Measurements from ENCODE around the gene MRI1. TPM values are rescaled to one million over a fixed set of nuclear protein-coding genes. Genes with fewer than 3 reads are reported as not detected.

Gene MRI1
- total RNA-seq, 1 donor from 2014 or later: 28.7 TPM

GRCh38 chr19:13804830-13805683 lies 40.7 kb downstream of the MRI1 start:
- no peaks in the 10 kb centered on the region for H3K9me3 Mint-ChIP-seq
- H3K4me1 Mint-ChIP-seq: no peaks in the 10 kb centered on the region
- peaks cover 26% of the 10 kb centered on the region for H3K36me3 Mint-ChIP-seq
- H3K27ac Mint-ChIP-seq: no peak overlapping the region
- TF ChIP-seq CTCF (IDR thresholded peaks at IDR 0.05; ENCODE audit: unreplicated experiment): no peak
- no peak overlapping the region for H3K4me3 Mint-ChIP-seq
- H3K27me3 Mint-ChIP-seq (ENCODE audit: low read depth): no peaks in the 10 kb centered on the region
- no peak for DNase-seq (ENCODE audit: low spot score in 2 of 2, unreplicated experiment in 2 of 2)

DNA sequence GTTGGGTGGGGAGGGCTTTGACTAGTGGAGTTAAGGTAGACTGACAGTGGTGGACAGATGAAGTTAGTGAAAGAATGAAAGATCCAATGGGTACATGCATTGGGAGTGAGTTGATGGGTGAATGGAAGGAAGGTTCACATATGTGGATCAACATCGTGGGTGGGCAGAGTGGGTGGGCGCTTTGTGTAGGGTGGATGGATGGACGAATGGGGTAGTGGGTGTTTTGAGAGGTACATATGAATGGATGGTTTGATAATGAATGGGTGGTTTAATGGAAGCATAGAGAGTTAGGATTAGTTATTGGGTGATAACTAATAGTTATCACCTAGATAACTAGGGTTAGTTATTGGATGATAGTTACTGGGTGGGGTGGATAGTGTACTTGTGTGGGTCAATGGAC lies 42.4 kb downstream of the MRI1 start:
- H3K27ac Mint-ChIP-seq: no peak overlapping the region
- no peak overlapping the region for H3K4me3 Mint-ChIP-seq
- no peaks in the 10 kb centered on the region for H3K9me3 Mint-ChIP-seq
- no peak for DNase-seq (ENCODE audit: low spot score in 2 of 2, unreplicated experiment in 2 of 2)
- no peak for TF ChIP-seq CTCF (IDR thresholded peaks at IDR 0.05; ENCODE audit: unreplicated experiment)
- H3K4me1 Mint-ChIP-seq: no peaks in the 10 kb centered on the region
- H3K36me3 Mint-ChIP-seq: peaks cover 19% of the 10 kb centered on the region
- H3K27me3 Mint-ChIP-seq (ENCODE audit: low read depth): no peaks in the 10 kb centered on the region

GRCh38 chr19:13807421-13808021 lies 43.2 kb downstream of the MRI1 start:
- no peak for TF ChIP-seq CTCF (IDR thresholded peaks at IDR 0.05; ENCODE audit: unreplicated experiment)
- no peak overlapping the region for H3K27ac Mint-ChIP-seq
- peaks cover 19% of the 10 kb centered on the region for H3K36me3 Mint-ChIP-seq
- no peaks in the 10 kb centered on the region for H3K4me1 Mint-ChIP-seq
- no peaks in the 10 kb centered on the region for H3K9me3 Mint-ChIP-seq
- H3K4me3 Mint-ChIP-seq: no peak overlapping the region
- H3K27me3 Mint-ChIP-seq (ENCODE audit: low read depth): no peaks in the 10 kb centered on the region
- DNase-seq (ENCODE audit: low spot score in 2 of 2, unreplicated experiment in 2 of 2): no peak

DNA sequence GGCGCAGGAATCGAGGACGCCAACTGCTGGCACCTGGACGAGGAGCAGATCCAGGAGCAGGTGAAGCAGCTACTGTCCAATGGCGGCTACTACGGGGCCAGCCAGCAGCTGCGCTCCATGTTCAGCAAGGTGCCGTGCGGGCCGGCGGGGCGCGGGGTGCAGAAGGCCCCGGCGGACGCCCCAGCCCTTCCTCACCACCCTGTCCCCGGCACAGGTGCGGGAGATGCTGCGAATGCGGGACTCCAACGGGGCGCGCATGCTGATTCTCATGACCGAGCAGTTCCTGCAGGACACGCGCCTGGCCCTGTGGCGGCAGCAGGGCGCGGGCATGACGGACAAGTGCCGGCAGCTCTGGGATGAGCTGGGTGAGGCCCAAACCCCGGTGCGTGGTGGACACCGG lies 44.5 kb downstream of the MRI1 start:
- Mint-ChIP-seq H3K9me3 (no peaks in the 10 kb centered on the region), H3K4me1 (no peaks in the 10 kb centered on the region), H3K36me3 (peaks cover 24% of the 10 kb centered on the region), H3K4me3 (no peak overlapping the region), H3K27ac (no peak overlapping the region), H3K27me3 (ENCODE audit: low read depth) (no peaks in the 10 kb centered on the region)
- TF ChIP-seq CTCF (IDR thresholded peaks at IDR 0.05; ENCODE audit: unreplicated experiment): no peak
- no peak for DNase-seq (ENCODE audit: low spot score in 2 of 2, unreplicated experiment in 2 of 2)

DNA sequence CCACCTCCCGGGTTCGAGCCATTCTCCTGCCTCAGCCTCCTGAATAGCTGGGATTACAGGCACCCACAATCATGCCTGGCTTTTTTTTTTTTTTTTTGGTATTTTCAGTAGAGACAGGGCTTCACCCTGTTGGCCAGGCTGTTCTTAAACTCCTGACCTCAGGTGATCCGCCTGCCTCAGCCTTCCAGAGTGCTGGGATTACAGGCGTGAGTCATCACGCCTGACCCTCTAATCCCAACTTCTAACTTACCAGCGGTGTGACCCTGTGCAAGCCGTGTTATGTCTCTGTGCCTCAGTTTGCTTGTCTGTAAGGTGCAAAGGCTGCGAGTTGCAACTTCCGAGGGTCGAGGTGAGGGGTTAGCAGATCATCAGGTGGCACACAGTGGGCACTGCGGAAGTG lies 48.2 kb downstream of the MRI1 start:
- Mint-ChIP-seq H3K36me3 (peaks cover 23% of the 10 kb centered on the region), H3K27me3 (ENCODE audit: low read depth) (no peaks in the 10 kb centered on the region), H3K9me3 (no peaks in the 10 kb centered on the region), H3K27ac (no peak overlapping the region), H3K4me1 (no peaks in the 10 kb centered on the region), H3K4me3 (no peak overlapping the region)
- TF ChIP-seq CTCF (IDR thresholded peaks at IDR 0.05; ENCODE audit: unreplicated experiment): no peak
- DNase-seq (ENCODE audit: low spot score in 2 of 2, unreplicated experiment in 2 of 2): no peak
